ENCODE measurements around the gene PMPCA.

DNA sequence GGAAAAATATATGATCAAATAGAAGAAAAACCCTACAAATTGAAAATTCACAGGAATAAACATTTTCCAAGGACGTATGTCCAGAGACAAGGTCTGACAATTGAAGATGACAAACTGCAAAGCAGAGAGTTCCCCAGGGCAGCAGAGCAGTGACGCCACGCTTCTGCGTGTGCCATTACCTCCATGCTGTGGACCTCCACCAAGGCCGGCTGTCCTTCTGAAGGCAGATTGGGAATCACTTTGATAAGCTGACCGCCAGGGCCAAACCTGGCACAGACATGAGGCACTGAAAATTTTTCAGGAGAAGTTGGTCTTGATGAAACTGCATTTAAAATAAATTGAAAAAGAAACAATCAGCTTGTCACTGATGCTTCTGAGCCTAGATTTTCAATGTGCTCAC, 53.8 kb downstream of the PMPCA start:
- TF ChIP-seq BHLHE40 (IDR thresholded peaks at IDR 0.05; ENCODE audit: borderline replicate concordance), result no peak
- no peak for TF ChIP-seq SP1 (IDR thresholded peaks at IDR 0.05)

Measured in HEK293T (cell line).